Dermis microvascular lymphatic vessel endothelial cell (primary cell): Measurements from ENCODE around the gene PIGV. TPM values are rescaled to one million over a fixed set of nuclear protein-coding genes. Genes with fewer than 3 reads are reported as not detected.
"Not testable (repeated sequence)": the region's sequence is repeated elsewhere in the genome, so short reads cannot be mapped to it uniquely, and the experiment has no call there.

ENCODE experiments used
- DNase-seq, 2 donors: peaks; one replicate each; pipeline versions ENCODE4 v3.0.0 to v3.0.0-alpha.2; 2010; ENCODE audit warnings: low read depth in 2 of 2
- total RNA-seq: library from RNA; depleted of rRNA; stranded (reverse); fragments of >200 nt; gene quantifications from 2 replicates; pipeline ENCODE4 v1.2.1, GENCODE V29; 2014

Gene PIGV
- total RNA-seq, 1 donor from 2014 or later: 6.2 TPM

DNA sequence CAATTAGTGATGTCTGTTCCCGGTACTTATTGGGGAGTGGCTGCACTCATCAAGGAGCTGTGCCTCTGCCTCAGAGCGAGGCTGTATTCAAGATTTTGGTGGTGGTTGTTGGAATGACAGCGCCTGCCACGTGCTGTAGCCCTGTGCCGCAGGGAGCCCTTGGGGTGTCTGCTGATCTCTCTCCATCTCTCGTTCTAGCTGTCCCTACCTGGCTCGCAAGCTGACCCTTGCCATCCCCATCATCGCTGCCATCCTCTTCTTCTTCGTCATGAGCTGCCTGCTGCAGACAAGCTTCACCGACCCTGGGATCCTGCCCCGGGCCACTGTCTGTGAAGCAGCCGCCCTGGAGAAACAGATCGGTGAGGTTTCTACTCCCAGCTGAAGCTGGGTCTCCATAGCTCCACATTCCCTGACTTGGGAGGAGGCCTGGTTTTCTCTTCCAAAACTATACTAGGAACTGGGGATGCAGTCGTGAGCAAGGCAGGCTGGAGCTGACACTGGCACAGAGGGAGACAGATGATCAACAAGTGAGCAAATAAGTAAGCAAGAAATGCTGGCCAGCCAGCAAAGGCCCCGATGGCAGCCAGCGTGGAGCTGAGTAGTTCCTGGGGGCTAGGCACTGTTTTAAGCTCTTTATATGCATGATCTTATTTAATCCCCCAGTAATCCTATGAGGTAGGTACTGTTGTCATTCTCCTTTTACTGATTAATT lies 44.7 kb downstream of the PIGV start:
- DNase-seq: no peak

DNA sequence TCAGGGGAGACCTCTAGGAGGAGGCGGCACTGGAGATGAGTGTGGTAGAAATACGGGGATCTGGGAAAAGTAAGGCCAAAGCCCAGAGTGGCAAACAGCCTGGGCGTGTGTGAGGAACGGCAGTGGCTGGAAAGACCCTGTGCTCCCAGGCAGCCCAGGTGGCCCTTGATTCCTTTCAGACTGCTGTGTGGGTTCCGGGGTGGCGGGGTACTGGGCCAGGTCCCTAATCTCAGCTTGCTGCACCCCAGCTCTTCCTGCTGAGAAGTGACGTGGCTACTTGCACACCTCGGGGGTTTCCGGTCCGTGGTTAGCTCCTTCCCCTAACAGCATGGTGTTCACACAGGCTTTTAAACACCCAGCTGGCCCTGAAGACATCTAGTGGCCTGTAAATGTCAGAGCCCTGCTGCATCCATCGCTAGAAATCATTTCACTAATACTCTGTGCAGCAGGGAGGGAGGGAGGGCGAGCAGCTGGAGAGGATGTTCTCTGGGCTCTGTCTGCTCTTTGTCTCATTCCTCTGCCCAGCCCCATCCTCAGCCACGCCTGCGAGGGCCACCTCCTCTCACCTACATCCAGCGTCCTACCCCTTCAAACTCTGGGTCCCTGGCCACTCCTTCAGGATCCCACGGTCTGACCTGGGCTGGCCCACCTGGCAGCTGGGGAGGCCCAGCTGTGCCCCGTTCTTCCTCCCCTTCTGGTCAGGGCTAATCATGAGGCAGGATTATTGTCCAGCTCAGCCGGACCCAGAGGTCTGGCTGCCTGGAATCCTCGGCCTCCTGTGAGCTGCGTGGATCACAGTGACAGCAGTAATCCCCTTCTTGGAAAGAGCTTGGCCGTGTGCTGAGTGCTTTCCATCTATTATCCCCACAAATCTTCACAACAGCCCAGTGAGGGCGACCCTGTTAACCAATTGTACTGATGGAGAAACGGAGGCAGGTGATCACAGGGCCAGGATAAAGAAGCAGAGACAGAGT lies 46.0 kb downstream of the PIGV start:
- no peak for DNase-seq

DNA sequence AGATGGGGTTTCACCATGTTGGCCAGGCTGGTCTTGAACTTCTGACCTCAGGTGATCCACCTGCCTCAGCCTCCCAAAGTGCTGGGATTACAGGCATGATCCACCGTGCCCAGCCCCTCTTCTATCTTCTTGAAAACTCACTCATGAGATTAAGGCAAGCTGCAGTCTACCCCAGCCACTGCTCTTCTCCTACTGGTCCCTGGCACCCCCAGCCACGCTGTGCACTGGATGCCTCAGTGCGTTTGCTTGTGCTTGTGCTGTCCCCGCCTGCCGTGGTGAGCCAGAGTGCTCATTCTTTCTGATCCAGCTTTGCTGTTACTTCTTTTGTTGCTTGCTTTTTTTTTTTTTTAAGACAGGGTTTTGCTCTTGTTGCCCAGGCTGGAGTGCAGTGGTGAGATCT lies 49.9 kb downstream of the PIGV start:
- not testable (repeated sequence) for DNase-seq

DNA sequence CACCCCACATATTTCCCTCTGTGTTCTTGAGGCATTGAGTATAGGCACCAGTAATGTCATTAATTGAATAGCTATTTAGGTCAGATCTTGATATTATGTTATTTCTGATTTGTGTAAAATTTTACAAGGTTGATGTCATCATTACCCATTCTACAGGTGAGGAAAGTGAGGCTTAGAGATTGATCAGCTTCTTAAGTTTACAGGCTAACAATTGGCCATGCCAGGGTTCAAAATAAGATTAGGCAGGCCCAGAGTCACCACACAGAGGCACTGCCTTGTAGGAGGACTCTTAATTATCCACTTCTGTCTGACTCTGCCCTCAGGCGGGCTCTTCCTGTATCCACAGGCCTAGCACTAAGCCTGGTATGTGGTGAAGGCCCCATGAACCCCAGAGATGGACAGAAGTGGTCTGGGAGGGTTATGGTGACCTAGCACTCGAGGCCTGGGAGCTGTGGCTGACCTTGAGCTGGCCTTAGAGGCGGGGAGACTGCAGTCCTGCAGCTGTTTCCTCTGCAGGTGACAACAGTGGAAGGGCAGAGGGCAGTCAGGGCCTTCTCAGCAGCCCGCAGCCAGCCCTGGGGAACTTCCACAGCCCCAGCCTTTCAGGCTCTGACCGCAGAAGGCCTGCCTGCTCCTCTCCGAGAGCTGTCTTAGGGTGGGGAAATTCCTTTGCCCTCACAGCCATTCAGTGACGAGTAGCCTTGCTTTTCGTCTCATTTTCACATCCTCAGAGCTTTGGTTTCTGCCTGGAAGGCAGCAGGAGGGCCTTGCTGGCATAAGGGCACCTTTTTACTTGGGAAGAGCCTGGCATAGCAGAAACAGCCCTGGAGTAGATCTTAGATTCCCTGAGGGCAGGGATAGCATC lies 51.0 kb downstream of the PIGV start:
- DNase-seq: peak in 1 of 2 donors; percentile 29

DNA sequence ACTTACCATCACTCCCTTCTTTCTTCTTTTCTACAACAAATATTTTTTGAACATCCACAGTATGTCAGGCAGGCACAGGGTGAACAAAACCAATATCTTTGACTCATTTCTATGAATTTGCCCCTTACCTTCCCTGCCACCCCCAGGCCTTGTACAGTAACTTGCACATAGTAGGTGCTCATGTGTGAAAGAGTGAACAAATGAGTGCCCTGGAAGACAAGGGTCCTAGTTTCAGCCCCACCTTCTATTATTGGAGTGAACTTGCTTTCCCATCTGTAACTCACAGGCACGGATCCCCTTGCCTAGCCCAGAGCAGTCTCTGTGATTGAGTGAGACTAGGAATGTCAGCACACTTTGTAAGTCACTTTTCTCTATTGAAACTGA lies 51.6 kb downstream of the PIGV start:
- DNase-seq: no peak

DNA sequence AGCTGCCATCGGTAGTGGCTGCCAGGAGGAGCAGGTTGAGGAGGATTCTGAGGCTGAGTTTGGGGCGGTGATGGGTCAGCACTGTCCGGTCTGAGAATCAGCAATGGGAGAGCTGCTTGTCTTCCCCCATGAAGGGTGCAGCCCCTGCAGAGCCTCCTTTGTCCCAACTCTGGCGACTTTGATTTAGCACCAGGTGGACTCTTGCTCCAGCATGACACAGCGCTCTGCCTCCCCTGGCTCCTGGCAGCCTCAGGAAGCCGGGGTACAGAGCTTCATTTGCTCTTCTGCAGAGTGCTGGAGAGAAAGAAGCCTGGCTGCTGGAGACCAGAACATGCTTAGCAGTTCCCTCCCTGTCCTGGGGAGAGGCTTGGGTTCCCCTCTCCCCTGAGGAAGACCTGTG lies 52.0 kb downstream of the PIGV start:
- no peak for DNase-seq

DNA sequence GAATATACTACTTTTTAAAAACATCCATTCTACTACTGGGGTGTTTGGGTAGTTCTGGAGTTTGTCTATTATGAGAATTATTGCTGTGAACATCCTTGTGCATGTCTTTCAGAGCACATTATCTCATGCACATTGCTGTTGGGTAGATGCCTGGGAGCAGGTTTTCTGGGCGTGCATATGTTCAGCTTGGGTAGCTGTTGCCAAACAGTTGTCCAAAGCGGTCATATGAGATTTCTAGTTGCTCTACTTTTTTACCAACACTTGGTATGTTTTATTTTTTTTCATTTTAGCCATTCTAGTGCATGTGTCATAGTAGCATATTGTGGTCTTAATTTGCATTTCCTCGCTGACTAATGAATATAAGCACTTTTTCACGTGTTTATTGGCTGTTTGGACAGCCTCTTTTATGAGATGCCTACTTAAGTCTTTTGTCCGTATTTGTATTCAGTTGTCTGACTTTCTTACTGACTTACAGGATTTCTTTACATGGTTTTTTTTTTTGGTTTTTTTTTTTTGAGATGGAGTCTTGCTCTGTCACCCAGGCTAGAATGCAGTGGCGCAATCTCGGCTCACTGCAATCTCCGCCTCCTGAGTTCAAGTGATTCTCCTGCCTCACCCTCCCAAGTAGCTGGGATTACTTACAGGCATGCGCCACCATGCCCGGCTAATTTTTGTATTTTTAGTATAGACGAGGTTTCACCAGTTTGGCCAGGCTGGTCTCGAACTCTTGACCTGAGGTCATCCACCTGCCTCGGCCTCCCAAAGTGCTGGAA lies 56.9 kb downstream of the PIGV start:
- no peak for DNase-seq

DNA sequence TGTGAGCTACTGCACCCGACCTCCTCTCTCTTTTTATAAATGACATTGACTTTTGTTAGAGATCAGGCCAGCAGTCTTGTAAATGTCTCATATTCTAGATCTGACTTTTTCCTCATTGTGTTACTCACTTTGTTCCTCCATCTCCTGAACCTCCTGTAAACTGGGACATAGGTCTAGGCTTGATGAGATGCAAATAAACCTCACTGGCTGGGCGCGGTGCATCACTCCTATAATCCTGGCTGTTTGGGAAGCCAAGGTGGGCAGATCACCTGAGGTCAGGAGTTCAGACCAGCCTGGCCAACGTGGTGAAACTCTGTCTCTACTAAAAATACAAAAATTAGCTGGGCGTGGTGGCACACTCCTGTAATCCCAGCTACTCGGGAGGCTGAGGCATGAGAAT lies 60.1 kb downstream of the PIGV start:
- DNase-seq: not testable (repeated sequence)

Other genes starting within 250 kb of the PIGV start
- gene ARID1A, start 91.9 kb upstream of the PIGV start, total RNA-seq: 7.3 and 15.2 TPM in 2 replicates
- gene ZDHHC18, start 38.7 kb downstream of the PIGV start, total RNA-seq: 3.6 and 7.1 TPM in 2 replicates
- gene SFN, start 75.2 kb downstream of the PIGV start, total RNA-seq: 0.13 TPM in 1 of 2 replicates, not detected in the other
- 6.8 and 11.1 TPM in 2 replicates for gene GPN2, start 102.3 kb downstream of the PIGV start, total RNA-seq
- gene GPATCH3, start 112.5 kb downstream of the PIGV start, total RNA-seq: 8.2 and 10.1 TPM in 2 replicates
- gene NR0B2, start 126.0 kb downstream of the PIGV start, total RNA-seq: not detected in 2 replicates
- gene NUDC, start 133.8 kb downstream of the PIGV start, total RNA-seq: 16.9 and 18.3 TPM in 2 replicates
- gene KDF1, start 172.5 kb downstream of the PIGV start, total RNA-seq: not detected in 2 replicates
- 1.4 and 3.1 TPM in 2 replicates for gene TRNP1, start 205.7 kb downstream of the PIGV start, total RNA-seq
- under 0.01 and 0.26 TPM in 2 replicates for gene TENT5B, start 224.9 kb downstream of the PIGV start, total RNA-seq